Right renal cortex interstitium (tissue), 3 donors: ENCODE results near the gene PAFAH1B2. TPM values are rescaled to one million over a fixed set of nuclear protein-coding genes. Genes with fewer than 3 reads are reported as not detected.
"Not testable (repeated sequence)": the region's sequence is repeated elsewhere in the genome, so short reads cannot be mapped to it uniquely, and the experiment has no call there.

Experiments
- DNase-seq, 3 donors: peaks; one replicate each; pipeline ENCODE4 v3.0.0-alpha.2; 2013; ENCODE audit warnings: low read depth in 3 of 3, low spot score in 2 of 3
- polyA plus RNA-seq, 3 donors: library from polyadenylated mRNA; unstranded; fragments of 120-200 nt; gene quantifications; one replicate each; pipeline ENCODE4 v1.2.1, GENCODE V29; 2013; ENCODE audit not compliant: insufficient read length in 3 of 3

Gene PAFAH1B2
- polyA plus RNA-seq, 3 donors, result 76.5 to 82.9 (median 81.0) TPM

- DNase-seq, result no peak
Observed at GRCh38 chr11:117200813-117201657, 56.9 kb downstream of the PAFAH1B2 start.

GRCh38 chr11:117201658-117202305 is 57.7 kb downstream of the PAFAH1B2 start:
- no peak for DNase-seq

- DNase-seq, result no peak
Observed at GRCh38 chr11:117202386-117203068, 58.4 kb downstream of the PAFAH1B2 start.

- DNase-seq, result no peak
Observed at GRCh38 chr11:117203069-117203407, 59.0 kb downstream of the PAFAH1B2 start.

GRCh38 chr11:117204283-117205080 is 60.4 kb downstream of the PAFAH1B2 start:
- no peak for DNase-seq

GRCh38 chr11:117205211-117205818 is 61.2 kb downstream of the PAFAH1B2 start:
- DNase-seq, result no peak

GRCh38 chr11:117206111-117206510 is 62.0 kb downstream of the PAFAH1B2 start:
- not testable (repeated sequence) for DNase-seq

- DNase-seq, result not testable (repeated sequence)
Observed at GRCh38 chr11:117206859-117207258, 62.8 kb downstream of the PAFAH1B2 start.

GRCh38 chr11:117207481-117207880 is 63.4 kb downstream of the PAFAH1B2 start:
- DNase-seq, result not testable (repeated sequence)

- not testable (repeated sequence) for DNase-seq
Observed at GRCh38 chr11:117208710-117209109, 64.6 kb downstream of the PAFAH1B2 start.

- not testable (repeated sequence) for DNase-seq
Observed at GRCh38 chr11:117209351-117210125, 65.5 kb downstream of the PAFAH1B2 start.

- no peak for DNase-seq
Observed at GRCh38 chr11:117210620-117211019, 66.5 kb downstream of the PAFAH1B2 start.

- DNase-seq, result no peak
Observed at GRCh38 chr11:117212697-117213355, 68.7 kb downstream of the PAFAH1B2 start.

GRCh38 chr11:117214404-117215110 is 70.5 kb downstream of the PAFAH1B2 start:
- no peak for DNase-seq

GRCh38 chr11:117217141-117218084 is 73.3 kb downstream of the PAFAH1B2 start:
- DNase-seq, result no peak

GRCh38 chr11:117218133-117218915 is 74.2 kb downstream of the PAFAH1B2 start:
- no peak for DNase-seq
